ENCODE results near the gene MRPS2.
"Not testable (repeated sequence)": the region's sequence is repeated elsewhere in the genome, so short reads cannot be mapped to it uniquely, and the experiment has no call there.

GRCh38 chr9:135545646-135546176 is 45.2 kb downstream of the MRPS2 start, which contains the start of gene OBP2A:
- TF ChIP-seq CTCF, POLR2AphosphoS5 (IDR thresholded peaks at IDR 0.05): not testable (repeated sequence)
